ENCODE results near the gene SRXN1.

Gene SRXN1

GRCh38 chr20:635893-636338 lies 17.1 kb downstream of the SRXN1 start:
- no peak for DNase-seq (ENCODE audit: low spot score)

GRCh38 chr20:635028-635892 lies 17.7 kb downstream of the SRXN1 start:
- no peak for DNase-seq (ENCODE audit: low spot score)

- no peak for DNase-seq (ENCODE audit: low spot score)
Measured at GRCh38 chr20:634148-634925, 18.7 kb downstream of the SRXN1 start.

GRCh38 chr20:631101-631500 lies 21.9 kb downstream of the SRXN1 start:
- DNase-seq (ENCODE audit: low spot score) = no peak

- DNase-seq (ENCODE audit: low spot score) = no peak
Measured at GRCh38 chr20:626579-626978, 26.4 kb downstream of the SRXN1 start.

- no peak for DNase-seq (ENCODE audit: low spot score)
Measured at GRCh38 chr20:625360-625932, 27.6 kb downstream of the SRXN1 start.

GRCh38 chr20:623704-624103 lies 29.3 kb downstream of the SRXN1 start:
- no peak for DNase-seq (ENCODE audit: low spot score)

GRCh38 chr20:623021-623420 lies 30.0 kb downstream of the SRXN1 start:
- no peak for DNase-seq (ENCODE audit: low spot score)

GRCh38 chr20:622161-622560 lies 30.8 kb downstream of the SRXN1 start:
- no peak for DNase-seq (ENCODE audit: low spot score)

GRCh38 chr20:621125-621756 lies 31.8 kb downstream of the SRXN1 start:
- DNase-seq (ENCODE audit: low spot score) = no peak

GRCh38 chr20:620246-620645 lies 32.8 kb downstream of the SRXN1 start:
- no peak for DNase-seq (ENCODE audit: low spot score)

GRCh38 chr20:618980-619379 lies 34.0 kb downstream of the SRXN1 start:
- DNase-seq (ENCODE audit: low spot score) = no peak

GRCh38 chr20:617934-618690 lies 34.9 kb downstream of the SRXN1 start:
- no peak for DNase-seq (ENCODE audit: low spot score)

- no peak for DNase-seq (ENCODE audit: low spot score)
Measured at GRCh38 chr20:615514-615913, 37.5 kb downstream of the SRXN1 start.

- DNase-seq (ENCODE audit: low spot score) = no peak
Measured at GRCh38 chr20:611843-612185, 41.2 kb downstream of the SRXN1 start.

GRCh38 chr20:611047-611842 lies 41.8 kb downstream of the SRXN1 start:
- no peak for DNase-seq (ENCODE audit: low spot score)

GRCh38 chr20:610130-611046 lies 42.6 kb downstream of the SRXN1 start, which contains the start of gene TCF15:
Gene TCF15 (minus strand): TSS chr20:610309. CDS start chr20:610237, 72 bp downstream.
- DNase-seq (ENCODE audit: low spot score) = no peak

GRCh38 chr20:609371-609964 lies 43.5 kb downstream of the SRXN1 start:
- DNase-seq (ENCODE audit: low spot score) = no peak

GRCh38 chr20:608970-609369 lies 44.0 kb downstream of the SRXN1 start:
- no peak for DNase-seq (ENCODE audit: low spot score)

Measured in activated CD4-positive, alpha-beta T cell treated with anti-CD3 and anti-CD28 coated beads, Interleukin-2, Interleukin-4, amounts not matched to agents 100 ng/mL and 50 ng/mL, durations not matched to agents 16 hours and 8 hours (primary cell).